ENCODE data around the gene RUSF1. TPM values are rescaled to one million over a fixed set of nuclear protein-coding genes. Genes with fewer than 3 reads are reported as not detected.

The RUSF1 gene
- total and polyA plus RNA-seq, 9 of the 15 experiments (the other 6 are each of a cell fraction or from before 2014, with no cell fraction given): 0.80 to 52.8 (median 27.6) TPM

GRCh38 chr16:31507929-31508705, at the start of gene RUSF1 (continued):
- TF ChIP-seq, protein P1, sequence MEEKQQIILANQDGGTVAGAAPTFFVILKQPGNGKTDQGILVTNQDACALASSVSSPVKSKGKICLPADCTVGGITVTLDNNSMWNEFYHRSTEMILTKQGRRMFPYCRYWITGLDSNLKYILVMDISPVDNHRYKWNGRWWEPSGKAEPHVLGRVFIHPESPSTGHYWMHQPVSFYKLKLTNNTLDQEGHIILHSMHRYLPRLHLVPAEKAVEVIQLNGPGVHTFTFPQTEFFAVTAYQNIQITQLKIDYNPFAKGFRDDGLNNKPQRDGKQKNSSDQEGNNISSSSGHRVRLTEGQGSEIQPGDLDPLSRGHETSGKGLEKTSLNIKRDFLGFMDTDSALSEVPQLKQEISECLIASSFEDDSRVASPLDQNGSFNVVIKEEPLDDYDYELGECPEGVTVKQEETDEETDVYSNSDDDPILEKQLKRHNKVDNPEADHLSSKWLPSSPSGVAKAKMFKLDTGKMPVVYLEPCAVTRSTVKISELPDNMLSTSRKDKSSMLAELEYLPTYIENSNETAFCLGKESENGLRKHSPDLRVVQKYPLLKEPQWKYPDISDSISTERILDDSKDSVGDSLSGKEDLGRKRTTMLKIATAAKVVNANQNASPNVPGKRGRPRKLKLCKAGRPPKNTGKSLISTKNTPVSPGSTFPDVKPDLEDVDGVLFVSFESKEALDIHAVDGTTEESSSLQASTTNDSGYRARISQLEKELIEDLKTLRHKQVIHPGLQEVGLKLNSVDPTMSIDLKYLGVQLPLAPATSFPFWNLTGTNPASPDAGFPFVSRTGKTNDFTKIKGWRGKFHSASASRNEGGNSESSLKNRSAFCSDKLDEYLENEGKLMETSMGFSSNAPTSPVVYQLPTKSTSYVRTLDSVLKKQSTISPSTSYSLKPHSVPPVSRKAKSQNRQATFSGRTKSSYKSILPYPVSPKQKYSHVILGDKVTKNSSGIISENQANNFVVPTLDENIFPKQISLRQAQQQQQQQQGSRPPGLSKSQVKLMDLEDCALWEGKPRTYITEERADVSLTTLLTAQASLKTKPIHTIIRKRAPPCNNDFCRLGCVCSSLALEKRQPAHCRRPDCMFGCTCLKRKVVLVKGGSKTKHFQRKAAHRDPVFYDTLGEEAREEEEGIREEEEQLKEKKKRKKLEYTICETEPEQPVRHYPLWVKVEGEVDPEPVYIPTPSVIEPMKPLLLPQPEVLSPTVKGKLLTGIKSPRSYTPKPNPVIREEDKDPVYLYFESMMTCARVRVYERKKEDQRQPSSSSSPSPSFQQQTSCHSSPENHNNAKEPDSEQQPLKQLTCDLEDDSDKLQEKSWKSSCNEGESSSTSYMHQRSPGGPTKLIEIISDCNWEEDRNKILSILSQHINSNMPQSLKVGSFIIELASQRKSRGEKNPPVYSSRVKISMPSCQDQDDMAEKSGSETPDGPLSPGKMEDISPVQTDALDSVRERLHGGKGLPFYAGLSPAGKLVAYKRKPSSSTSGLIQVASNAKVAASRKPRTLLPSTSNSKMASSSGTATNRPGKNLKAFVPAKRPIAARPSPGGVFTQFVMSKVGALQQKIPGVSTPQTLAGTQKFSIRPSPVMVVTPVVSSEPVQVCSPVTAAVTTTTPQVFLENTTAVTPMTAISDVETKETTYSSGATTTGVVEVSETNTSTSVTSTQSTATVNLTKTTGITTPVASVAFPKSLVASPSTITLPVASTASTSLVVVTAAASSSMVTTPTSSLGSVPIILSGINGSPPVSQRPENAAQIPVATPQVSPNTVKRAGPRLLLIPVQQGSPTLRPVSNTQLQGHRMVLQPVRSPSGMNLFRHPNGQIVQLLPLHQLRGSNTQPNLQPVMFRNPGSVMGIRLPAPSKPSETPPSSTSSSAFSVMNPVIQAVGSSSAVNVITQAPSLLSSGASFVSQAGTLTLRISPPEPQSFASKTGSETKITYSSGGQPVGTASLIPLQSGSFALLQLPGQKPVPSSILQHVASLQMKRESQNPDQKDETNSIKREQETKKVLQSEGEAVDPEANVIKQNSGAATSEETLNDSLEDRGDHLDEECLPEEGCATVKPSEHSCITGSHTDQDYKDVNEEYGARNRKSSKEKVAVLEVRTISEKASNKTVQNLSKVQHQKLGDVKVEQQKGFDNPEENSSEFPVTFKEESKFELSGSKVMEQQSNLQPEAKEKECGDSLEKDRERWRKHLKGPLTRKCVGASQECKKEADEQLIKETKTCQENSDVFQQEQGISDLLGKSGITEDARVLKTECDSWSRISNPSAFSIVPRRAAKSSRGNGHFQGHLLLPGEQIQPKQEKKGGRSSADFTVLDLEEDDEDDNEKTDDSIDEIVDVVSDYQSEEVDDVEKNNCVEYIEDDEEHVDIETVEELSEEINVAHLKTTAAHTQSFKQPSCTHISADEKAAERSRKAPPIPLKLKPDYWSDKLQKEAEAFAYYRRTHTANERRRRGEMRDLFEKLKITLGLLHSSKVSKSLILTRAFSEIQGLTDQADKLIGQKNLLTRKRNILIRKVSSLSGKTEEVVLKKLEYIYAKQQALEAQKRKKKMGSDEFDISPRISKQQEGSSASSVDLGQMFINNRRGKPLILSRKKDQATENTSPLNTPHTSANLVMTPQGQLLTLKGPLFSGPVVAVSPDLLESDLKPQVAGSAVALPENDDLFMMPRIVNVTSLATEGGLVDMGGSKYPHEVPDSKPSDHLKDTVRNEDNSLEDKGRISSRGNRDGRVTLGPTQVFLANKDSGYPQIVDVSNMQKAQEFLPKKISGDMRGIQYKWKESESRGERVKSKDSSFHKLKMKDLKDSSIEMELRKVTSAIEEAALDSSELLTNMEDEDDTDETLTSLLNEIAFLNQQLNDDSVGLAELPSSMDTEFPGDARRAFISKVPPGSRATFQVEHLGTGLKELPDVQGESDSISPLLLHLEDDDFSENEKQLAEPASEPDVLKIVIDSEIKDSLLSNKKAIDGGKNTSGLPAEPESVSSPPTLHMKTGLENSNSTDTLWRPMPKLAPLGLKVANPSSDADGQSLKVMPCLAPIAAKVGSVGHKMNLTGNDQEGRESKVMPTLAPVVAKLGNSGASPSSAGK (IDR thresholded peaks at IDR 0.05): 0 out of 2 replicates have a peak, but pooled peaks have one; percentile 14
- TF ChIP-seq, protein P2, sequence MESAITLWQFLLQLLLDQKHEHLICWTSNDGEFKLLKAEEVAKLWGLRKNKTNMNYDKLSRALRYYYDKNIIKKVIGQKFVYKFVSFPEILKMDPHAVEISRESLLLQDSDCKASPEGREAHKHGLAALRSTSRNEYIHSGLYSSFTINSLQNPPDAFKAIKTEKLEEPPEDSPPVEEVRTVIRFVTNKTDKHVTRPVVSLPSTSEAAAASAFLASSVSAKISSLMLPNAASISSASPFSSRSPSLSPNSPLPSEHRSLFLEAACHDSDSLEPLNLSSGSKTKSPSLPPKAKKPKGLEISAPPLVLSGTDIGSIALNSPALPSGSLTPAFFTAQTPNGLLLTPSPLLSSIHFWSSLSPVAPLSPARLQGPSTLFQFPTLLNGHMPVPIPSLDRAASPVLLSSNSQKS (CRISPR knock-in tag; IDR thresholded peaks at IDR 0.05): no peak
- TF ChIP-seq ARID2 (IDR thresholded peaks at IDR 0.05): no peak
- TF ChIP-seq NFYB (IDR thresholded peaks at IDR 0.05; ENCODE audit: extremely low read depth, insufficient read length): no peak
- TF ChIP-seq XRCC5 (IDR thresholded peaks at IDR 0.05; ENCODE audit: low read depth, low read length): no peak; the same call in 1 of the 2 replicates
- TF ChIP-seq, protein P3, sequence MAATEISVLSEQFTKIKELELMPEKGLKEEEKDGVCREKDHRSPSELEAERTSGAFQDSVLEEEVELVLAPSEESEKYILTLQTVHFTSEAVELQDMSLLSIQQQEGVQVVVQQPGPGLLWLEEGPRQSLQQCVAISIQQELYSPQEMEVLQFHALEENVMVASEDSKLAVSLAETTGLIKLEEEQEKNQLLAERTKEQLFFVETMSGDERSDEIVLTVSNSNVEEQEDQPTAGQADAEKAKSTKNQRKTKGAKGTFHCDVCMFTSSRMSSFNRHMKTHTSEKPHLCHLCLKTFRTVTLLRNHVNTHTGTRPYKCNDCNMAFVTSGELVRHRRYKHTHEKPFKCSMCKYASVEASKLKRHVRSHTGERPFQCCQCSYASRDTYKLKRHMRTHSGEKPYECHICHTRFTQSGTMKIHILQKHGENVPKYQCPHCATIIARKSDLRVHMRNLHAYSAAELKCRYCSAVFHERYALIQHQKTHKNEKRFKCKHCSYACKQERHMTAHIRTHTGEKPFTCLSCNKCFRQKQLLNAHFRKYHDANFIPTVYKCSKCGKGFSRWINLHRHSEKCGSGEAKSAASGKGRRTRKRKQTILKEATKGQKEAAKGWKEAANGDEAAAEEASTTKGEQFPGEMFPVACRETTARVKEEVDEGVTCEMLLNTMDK (IDR thresholded peaks at IDR 0.05; ENCODE audit: borderline replicate concordance, insufficient read depth, low read depth, low read length, poor library complexity, severe bottlenecking): no peak
- TF ChIP-seq, protein P4, sequence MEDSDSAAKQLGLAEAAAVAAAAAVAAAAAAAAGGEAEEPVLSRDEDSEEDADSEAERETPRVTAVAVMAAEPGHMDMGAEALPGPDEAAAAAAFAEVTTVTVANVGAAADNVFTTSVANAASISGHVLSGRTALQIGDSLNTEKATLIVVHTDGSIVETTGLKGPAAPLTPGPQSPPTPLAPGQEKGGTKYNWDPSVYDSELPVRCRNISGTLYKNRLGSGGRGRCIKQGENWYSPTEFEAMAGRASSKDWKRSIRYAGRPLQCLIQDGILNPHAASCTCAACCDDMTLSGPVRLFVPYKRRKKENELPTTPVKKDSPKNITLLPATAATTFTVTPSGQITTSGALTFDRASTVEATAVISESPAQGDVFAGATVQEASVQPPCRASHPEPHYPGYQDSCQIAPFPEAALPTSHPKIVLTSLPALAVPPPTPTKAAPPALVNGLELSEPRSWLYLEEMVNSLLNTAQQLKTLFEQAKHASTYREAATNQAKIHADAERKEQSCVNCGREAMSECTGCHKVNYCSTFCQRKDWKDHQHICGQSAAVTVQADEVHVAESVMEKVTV (CRISPR knock-in tag; IDR thresholded peaks at IDR 0.05): no peak
- no peak for TF ChIP-seq ZNF551 (CRISPR knock-in tag; IDR thresholded peaks at IDR 0.05)
- TF ChIP-seq, protein P5, sequence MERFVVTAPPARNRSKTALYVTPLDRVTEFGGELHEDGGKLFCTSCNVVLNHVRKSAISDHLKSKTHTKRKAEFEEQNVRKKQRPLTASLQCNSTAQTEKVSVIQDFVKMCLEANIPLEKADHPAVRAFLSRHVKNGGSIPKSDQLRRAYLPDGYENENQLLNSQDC (CRISPR knock-in tag; IDR thresholded peaks at IDR 0.05): no peak

Data from K562 (cell line).